ENCODE measurements around the gene PTPRG.

Gene PTPRG

DNA sequence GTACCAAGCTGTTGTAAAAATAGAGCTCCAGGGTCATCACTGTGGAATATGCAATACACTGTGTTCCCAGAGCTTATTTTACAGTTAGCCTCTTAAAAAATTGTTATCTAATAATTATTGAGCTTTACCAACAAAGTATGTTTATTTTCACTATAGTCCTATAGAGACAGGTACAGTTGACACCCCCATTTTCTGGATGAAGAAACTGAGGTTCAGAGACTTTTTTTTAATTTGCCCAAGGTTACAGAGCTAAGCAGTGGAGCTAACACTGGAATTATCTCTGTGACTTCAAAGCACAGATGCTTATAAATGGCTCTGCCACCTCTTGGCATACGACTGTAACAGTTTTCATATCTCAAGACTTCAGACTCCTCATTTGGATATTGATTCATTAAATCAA is 685.6 kb downstream of the PTPRG start:
- Histone ChIP-seq H3K4me3 (replicated peaks; ENCODE audit: low read depth, low read length) (no peak overlapping the region), H3K36me3 (ENCODE audit: control insufficient read depth, insufficient read depth, low read length) (no peaks in the 10 kb centered on the region), H3K27me3 (replicated peaks; ENCODE audit: control insufficient read depth, insufficient read depth, low read length) (no peaks in the 10 kb centered on the region)
- DNase-seq (ENCODE audit: extremely low read depth, insufficient read length), result no peak
- TF ChIP-seq, protein P1, sequence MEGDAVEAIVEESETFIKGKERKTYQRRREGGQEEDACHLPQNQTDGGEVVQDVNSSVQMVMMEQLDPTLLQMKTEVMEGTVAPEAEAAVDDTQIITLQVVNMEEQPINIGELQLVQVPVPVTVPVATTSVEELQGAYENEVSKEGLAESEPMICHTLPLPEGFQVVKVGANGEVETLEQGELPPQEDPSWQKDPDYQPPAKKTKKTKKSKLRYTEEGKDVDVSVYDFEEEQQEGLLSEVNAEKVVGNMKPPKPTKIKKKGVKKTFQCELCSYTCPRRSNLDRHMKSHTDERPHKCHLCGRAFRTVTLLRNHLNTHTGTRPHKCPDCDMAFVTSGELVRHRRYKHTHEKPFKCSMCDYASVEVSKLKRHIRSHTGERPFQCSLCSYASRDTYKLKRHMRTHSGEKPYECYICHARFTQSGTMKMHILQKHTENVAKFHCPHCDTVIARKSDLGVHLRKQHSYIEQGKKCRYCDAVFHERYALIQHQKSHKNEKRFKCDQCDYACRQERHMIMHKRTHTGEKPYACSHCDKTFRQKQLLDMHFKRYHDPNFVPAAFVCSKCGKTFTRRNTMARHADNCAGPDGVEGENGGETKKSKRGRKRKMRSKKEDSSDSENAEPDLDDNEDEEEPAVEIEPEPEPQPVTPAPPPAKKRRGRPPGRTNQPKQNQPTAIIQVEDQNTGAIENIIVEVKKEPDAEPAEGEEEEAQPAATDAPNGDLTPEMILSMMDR (IDR thresholded peaks at IDR 0.05; ENCODE audit: insufficient read depth, low read length, poor library complexity, severe bottlenecking), result no peak

DNA sequence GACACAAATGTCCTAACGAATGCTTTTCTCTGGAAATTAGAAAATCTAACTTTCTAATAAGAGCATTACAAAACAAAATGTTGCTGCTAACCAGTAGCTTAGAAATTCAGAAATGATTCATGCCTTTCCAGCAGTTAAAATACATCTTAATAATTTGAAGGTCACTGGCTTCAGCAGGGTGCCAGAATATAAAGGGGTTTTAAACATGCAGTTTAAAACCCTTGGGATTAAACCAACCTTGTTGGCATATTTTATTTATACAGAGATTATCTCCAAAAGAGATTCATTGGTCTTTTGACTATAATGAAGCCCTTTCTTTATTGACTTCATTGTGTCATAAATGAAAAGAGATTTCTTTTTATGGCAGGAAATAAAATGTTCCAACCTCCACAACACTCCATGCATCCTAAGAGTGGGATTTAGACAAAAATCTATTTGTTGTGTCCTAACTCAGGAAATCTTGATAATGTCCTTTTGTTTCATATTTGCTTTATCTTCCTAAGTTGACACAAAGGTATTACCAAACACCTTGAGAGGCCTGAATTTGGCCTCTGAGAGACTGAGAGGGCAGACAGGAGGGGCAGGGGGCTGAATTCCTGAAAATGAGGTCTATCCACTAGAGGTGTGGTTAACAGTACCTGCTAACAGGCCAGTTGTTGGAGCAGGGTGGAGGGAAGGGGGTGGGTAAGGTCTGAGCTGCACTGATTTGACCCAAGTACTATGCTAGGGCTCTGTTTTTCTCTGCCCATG is 687.5 kb downstream of the PTPRG start:
- TF ChIP-seq, protein P1 (IDR thresholded peaks at IDR 0.05; ENCODE audit: insufficient read depth, low read length, poor library complexity, severe bottlenecking), result no peak
- Histone ChIP-seq H3K4me3 (replicated peaks; ENCODE audit: low read depth, low read length) (no peak overlapping the region), H3K27me3 (replicated peaks; ENCODE audit: control insufficient read depth, insufficient read depth, low read length) (no peaks in the 10 kb centered on the region), H3K36me3 (ENCODE audit: control insufficient read depth, insufficient read depth, low read length) (no peaks in the 10 kb centered on the region)
- no peak for DNase-seq (ENCODE audit: extremely low read depth, insufficient read length)

DNA sequence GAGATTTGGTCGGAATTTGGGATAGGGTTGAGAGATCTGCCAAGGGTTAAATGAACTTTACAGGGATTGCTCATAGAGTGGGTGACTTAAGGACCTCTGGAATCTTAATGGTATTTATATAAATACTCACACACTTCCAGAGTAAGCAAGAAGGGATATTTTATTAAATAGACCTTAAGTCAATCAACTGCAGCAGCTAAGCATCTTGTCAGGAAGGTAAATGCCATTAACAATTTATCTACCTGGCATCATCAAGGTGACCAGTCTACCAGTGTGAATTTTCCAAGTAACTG is 688.1 kb downstream of the PTPRG start:
- TF ChIP-seq, protein P1 (IDR thresholded peaks at IDR 0.05; ENCODE audit: insufficient read depth, low read length, poor library complexity, severe bottlenecking), result no peak
- no peaks in the 10 kb centered on the region for H3K27me3 ChIP-seq (replicated peaks; ENCODE audit: control insufficient read depth, insufficient read depth, low read length)
- DNase-seq (ENCODE audit: extremely low read depth, insufficient read length), result no peak
- H3K4me3 ChIP-seq (replicated peaks; ENCODE audit: low read depth, low read length), result no peak overlapping the region
- no peaks in the 10 kb centered on the region for H3K36me3 ChIP-seq (ENCODE audit: control insufficient read depth, insufficient read depth, low read length)

DNA sequence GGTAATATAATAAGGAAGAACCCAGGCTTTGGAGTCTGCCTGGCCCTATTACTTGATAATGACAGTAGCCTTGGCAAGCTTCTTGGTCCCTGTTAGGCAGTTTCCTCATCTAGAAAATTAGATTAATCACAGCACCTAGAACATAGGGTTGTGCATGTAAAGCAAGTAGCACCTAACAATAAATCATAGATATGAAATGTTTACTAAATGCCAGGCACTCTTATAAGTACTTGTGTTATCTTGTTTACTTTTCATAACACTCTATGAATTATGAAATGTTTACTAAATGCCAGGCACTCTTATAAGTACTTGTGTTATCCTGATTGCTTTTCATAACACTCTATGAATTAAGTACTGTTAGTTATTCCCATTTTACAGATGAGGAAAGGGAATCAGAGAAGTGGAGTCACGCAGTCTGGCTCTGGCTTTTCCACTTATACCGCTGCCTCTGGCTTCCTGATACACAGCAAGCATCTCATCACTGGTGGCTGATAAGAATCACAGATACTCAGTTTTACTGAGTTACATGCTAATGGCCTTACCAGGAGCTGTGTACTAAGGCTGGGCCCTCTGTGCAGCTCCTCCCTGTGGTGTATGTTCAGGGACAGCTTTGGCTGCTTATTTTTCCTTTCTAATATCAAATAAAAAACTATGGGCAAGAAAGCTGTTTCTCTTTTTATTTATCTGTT is 688.6 kb downstream of the PTPRG start:
- TF ChIP-seq, protein P1 (IDR thresholded peaks at IDR 0.05; ENCODE audit: insufficient read depth, low read length, poor library complexity, severe bottlenecking), result no peak
- Histone ChIP-seq H3K27me3 (replicated peaks; ENCODE audit: control insufficient read depth, insufficient read depth, low read length) (no peaks in the 10 kb centered on the region), H3K4me3 (replicated peaks; ENCODE audit: low read depth, low read length) (no peak overlapping the region), H3K36me3 (ENCODE audit: control insufficient read depth, insufficient read depth, low read length) (no peaks in the 10 kb centered on the region)
- DNase-seq (ENCODE audit: extremely low read depth, insufficient read length), result no peak

DNA sequence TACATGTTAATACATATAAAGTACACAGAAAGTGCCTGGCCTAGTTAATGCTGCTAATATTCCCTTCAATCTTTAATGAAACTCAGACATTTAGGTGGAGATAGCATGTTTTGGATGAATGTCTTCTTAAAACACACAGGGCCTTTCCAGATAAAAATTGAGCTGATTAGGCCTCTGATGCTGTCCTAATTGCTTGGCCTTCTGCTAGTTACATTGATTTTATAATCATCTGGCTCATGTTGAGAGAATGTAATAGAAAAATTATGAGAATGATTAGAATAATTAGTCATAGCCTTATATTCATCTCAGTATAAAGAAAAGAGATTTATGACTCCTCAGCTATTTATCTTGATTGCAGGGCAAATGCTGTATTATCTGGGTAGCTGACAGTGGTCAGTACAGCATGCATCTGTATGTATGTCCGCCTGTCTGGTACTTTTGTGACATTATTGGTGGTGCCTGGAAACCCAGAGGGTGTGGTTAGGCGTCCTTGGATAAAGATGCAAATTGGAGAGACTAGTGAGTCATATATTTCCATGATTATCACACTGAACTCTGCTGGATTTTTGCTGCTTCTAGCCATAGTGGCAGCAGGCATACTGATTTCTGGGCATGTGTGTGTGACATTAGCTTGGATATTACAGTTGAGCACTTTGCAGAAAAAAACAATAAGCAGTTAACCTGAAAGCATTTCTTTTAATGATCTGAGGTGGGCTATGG is 691.2 kb downstream of the PTPRG start:
- DNase-seq (ENCODE audit: extremely low read depth, insufficient read length), result no peak
- TF ChIP-seq, protein P1 (IDR thresholded peaks at IDR 0.05; ENCODE audit: insufficient read depth, low read length, poor library complexity, severe bottlenecking), result no peak
- no peak overlapping the region for H3K4me3 ChIP-seq (replicated peaks; ENCODE audit: low read depth, low read length)
- no peaks in the 10 kb centered on the region for H3K27me3 ChIP-seq (replicated peaks; ENCODE audit: control insufficient read depth, insufficient read depth, low read length)
- no peaks in the 10 kb centered on the region for H3K36me3 ChIP-seq (ENCODE audit: control insufficient read depth, insufficient read depth, low read length)
